Endometrial microvascular endothelial cells (primary cell): ENCODE results near the gene SEMA7A. TPM values are rescaled to one million over a fixed set of nuclear protein-coding genes. Genes with fewer than 3 reads are reported as not detected.

Source experiments
- in situ Hi-C: cut with HindIII; loops from 2 replicates; pipeline ENCODE4 v1.10.0; 2017; ENCODE audit warnings: low sequenced_read_pairs, low pct_unique_long_range_greater_than_20kb; ENCODE audit errors: inconsistent ontology term
- total RNA-seq: library from RNA; depleted of rRNA; stranded (reverse); fragments of >200 nt; gene quantifications from one replicate; pipeline ENCODE4 v1.2.3, GENCODE V29; 2015; ENCODE audit errors: inconsistent ontology term

SEMA7A gene
- total RNA-seq, 1 donor from 2014 or later, result 1.2 TPM

DNA sequence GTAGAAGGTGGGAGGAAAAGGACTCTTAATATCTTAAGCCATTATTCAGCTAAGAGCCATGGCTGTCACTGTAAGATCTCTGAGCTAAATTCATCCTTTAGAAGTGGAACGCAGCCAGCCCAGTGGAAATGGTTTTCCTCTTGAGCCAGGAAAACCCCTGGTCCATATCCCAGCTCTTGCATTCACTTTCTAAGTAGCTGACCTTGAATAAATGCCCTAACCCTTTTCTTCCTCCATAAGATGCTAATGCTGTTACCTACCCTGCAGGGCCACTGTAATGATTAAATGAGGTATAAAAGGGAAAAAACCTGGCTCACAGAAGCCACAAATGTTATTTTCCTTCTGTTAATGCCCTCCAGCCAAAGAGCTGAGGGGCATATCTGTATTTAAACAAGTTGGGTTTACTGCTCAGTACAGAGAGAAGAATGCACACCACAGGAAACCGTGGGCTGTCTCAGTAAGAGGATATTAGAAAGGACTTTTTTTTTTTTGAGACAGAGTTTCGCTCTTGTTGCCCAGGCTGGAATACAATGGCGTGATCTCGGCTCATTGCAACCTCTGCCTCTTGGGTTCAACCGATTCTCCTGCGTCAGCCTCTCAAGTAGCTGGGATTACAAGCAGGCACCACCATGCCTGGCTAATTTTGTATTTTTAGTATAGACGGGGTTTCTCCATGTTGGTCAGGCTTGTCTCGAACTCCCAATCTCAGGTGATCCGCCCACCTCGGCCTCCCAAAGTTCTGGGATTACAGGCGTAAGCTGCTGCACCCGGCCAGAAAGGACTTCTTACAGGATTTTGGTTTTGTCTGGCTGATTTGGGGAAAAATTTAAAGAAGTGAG is 20.4 kb upstream of the SEMA7A start:
- in situ Hi-C loops, result no loop called here

DNA sequence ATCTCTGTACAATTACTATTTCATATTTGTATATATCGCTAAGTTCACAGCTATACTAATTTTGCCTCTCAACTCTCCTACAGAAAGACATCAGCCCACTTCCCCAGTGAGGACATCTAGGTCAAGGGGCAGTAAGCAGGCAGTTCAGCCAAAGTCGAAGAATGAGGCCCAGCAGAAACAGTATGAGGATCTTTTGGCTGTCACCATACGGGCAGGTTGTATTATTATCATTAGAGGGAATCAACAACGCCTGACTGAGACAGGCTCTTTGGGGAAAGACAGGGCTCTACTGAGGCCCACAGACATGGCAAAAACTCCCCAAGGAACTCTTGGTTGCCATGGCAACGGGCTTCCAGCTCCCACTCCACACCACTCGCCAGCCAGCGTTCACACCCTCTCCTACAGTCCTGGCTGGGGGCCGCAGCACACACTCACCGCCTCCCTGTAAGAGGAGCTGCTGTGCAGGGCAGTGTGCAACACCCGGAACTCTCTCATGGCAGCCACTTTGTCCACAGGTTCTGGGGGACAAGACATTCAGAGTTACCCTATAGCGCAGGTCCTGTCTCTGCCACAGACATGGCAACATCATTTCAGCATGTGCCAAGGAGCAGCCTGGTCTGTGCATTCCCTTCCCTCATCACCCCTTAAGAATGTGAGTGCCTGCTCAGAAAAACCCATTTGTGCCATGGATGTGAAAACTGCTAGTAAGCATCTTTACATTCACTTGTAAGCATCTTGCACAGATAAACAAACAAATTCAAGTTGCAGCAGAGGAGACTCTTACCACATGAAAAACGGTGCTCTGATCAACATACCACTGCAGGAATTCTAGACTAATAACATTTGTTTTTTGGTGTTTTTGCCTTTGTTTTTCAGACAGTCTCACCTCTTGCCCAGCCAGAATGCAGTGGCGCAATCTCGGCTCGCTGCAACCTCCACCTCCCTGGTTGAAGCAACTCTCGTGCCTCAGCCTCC is 18.4 kb upstream of the SEMA7A start:
- in situ Hi-C loops, result no loop called here

GRCh38 chr15:74451322-74451721 is 17.6 kb upstream of the SEMA7A start:
- in situ Hi-C loops, result no loop called here

DNA sequence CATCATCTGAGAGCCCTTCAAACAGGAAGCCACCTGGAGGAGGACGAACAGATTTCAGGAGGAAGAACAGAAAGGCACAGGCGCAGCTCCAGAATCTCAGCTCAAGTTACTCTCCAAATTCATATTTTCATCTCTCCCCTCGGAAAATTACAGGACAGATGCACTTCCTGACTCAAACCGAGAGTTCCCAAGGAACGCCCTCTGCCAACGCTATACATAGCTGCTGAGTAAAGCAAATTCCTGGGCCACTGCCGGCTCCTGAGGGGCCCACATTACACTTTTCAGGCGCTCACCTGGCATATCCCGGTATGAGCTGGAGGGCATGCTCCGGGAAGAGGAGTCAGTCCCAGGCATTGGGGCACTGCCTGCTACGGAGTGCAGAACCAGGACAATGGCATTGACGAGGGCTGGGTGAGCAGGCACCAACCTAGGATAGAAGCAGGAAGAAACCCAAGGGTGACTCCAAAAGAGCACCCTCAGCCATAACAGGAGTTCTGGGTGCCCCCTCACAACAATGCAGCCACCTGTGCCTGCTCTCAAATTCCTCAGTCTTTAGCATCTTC is 16.0 kb upstream of the SEMA7A start:
- in situ Hi-C loops, result loop anchor here (10.0 kb wide), 1 partner anchor 75 kb away; no protein-coding TSS in a partner anchor

DNA sequence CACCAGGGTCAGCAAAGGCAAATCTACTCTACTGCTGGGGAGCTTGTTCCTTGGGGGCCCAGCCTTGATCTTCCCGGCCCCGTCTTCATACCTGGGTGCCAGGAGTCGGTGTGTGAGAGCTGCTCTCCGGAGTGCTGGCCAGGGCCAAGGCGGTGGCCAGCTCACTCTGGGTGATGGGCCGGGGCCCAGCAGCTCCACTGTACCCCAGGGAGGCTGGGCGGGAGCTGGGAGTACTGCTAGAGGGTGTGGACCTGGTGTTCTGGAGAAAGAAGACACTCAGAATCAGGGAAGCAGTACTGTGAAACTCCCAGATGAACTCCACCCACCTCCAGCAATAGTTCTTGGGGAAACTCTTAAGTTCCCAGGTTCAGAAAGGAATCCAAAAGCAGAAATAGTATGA is 15.3 kb upstream of the SEMA7A start:
- in situ Hi-C loops, result loop anchor here (10.0 kb wide), 1 partner anchor 74 kb away; no protein-coding TSS in a partner anchor

- in situ Hi-C loops, result loop anchor here (10.0 kb wide), 1 partner anchor 71 kb away; no protein-coding TSS in a partner anchor
Observed at GRCh38 chr15:74445816-74446763, 12.3 kb upstream of the SEMA7A start.

- in situ Hi-C loops, result loop anchor here (10.0 kb wide), 1 partner anchor 70 kb away; no protein-coding TSS in a partner anchor
Observed at GRCh38 chr15:74444106-74445062, 10.6 kb upstream of the SEMA7A start.

DNA sequence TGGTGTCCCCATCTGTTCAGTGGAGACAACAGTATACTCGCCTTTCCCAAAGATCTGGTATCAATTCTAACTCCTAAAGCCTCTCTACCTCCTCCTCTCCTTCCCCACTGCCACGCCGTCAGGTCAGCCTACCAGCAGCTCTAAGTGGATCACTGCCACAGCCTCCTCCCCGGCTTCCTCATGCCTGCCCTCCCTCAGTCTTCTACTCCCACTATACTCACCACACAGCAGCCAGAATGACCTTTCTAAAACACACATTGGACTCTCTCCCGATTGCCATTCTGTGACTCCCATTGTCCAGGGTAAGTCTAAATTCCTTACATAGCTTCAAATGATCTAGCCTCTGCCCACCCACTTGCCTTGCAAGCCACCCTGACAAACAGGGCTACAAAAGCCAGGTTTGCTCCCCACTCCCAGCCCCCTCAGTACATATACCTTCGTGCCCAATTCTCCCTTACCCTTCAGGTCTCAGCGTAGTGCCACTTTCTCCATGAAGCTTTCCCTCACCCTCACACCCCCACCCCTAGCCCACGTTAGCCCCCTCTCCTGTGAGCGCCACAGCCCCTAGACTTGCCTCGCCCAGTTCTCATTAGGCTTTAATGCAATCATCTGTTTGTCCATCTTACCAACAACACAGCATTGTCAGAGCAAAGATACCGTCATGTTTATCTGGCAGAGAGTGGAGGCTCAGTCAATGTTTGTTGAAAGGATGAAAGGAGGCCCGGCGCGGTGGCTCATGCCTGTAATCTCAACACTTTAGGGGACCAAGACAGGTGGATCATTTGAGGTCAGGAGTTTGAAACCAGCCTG is 9.5 kb upstream of the SEMA7A start:
- in situ Hi-C loops, result loop anchor here (10.0 kb wide), 1 partner anchor 69 kb away; no protein-coding TSS in a partner anchor

- in situ Hi-C loops, result loop anchor here (10.0 kb wide), 1 partner anchor 68 kb away; no protein-coding TSS in a partner anchor
Observed at GRCh38 chr15:74442604-74443003, 8.8 kb upstream of the SEMA7A start.

DNA sequence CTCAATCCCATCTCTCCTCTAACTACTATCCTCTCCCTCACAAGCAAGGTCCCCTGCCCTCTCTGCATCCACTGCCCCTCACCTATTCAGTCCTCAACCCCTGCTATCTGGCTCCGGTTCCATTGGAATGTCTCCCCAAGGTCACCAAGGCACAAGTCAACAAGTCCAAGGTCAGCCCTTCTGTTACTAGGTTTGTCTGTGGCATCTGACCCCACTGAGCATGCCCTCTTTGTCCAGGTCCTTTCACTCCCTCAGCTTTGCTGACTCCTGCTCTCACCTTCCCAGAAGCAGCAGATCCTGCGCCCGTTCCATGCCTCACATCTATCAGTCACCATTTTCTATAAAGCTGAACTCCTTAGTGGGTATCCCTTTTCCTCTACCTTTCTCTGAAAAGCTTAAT is 8.3 kb upstream of the SEMA7A start:
- in situ Hi-C loops, result loop anchor here (10.0 kb wide), 1 partner anchor 67 kb away; no protein-coding TSS in a partner anchor

- in situ Hi-C loops, result loop anchor here (10.0 kb wide), 1 partner anchor 67 kb away; no protein-coding TSS in a partner anchor
Observed at GRCh38 chr15:74441248-74441941, 7.6 kb upstream of the SEMA7A start.

DNA sequence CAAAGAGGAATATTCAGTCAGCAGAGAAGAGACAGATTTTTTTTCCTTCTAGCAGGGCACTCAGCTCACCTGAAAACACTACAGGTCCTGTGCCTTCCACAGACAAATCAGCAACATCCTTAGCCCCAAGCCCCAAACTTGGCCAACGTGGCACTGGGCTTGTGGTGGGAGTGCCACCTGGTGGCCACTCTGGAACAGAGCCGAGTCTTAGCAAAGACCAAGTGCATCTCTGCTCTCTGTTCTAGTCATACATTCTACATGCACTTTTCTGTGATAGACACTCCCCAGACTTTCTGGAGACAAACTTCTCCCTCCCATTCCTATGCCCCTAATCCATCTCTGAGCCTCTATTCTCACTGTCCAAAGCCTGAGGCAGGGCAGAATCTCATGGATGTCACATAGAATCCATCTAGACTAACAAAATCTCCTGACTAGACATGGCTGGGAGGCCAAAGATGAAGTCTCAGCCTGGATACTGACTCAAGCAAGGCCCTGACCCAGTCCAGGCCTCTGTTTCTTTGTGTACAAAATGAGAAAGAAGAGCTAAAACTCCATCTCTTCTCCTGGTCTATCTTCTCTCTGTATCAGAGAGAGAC is 5.1 kb upstream of the SEMA7A start:
- in situ Hi-C loops, result no loop called here

GRCh38 chr15:74438206-74438605 is 4.4 kb upstream of the SEMA7A start:
- in situ Hi-C loops, result no loop called here

DNA sequence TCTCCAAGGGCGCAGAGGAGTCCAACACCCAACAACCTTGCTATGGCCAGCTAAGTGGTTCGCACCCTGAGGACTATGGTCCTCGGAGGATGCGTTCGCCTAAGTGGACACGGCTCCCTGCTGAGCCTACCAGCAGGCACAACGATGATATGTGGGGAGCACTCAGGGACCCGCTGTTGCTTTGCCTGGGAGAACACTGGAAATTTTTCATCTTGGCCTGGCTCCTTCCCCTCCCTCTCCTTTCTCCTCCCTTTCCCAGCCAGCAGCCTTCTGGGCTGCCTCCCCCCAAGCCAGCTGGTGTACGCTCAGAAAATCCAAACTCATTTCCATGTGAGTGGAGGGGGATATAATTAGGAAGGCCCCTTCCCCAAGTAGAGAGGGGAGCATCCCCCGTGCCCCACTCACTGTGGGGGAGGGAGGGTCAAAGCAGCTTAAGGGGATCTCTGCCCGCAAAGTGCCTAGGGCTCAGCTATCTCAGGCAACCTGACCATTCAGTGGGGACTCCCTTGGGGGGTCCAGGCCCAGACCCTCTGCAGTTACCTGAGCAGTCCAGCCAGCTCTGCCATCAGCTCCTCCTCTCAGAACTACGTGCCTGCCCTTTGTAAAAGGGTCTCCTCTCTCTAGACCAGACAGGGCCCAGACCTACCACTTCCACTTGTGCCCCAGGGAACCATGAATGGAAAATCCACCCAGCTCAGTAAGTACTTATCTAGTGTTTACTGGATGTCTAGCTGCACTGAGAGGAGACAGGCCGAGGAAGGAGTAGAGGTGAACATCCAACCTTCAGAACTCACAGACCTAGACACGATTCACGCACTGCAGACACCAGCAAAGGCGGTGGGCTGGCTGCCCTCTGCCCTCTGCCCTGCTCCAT is 742 bp upstream of the SEMA7A start:
- in situ Hi-C loops, result no loop called here
